HCT116 (cell line): Measurements from ENCODE around the gene BTN1A1. TPM values are rescaled to one million over a fixed set of nuclear protein-coding genes. Genes with fewer than 3 reads are reported as not detected.
"Not testable (repeated sequence)": the region's sequence is repeated elsewhere in the genome, so short reads cannot be mapped to it uniquely, and the experiment has no call there.

Source experiments
- ATAC-seq: fragments of 200-7000 bp; cut with Tn5 transposase; 2 replicates; pipeline ENCODE4 v1.9.1; 2020; ENCODE audit warnings: mild to moderate bottlenecking, moderate library complexity
- BruUV-seq: library from RNA; stranded (reverse); fragments of 400-500 nt; replicated peaks from 2 replicates; lab custom pipeline; 2021; lab: Mats Ljungman, UMichigan
- CTCF ChIA-PET: fragments of 300-600 bp; sonication (Branson Sonifier 250); formaldehyde crosslinking; loops from one replicate; lab custom pipeline; 2021; ENCODE audit warnings: antibody characterized with exemption; lab: Charles Lee
- POLR2A ChIA-PET: fragments of 300-600, 350-600 bp; sonication (Branson Sonifier 250); formaldehyde crosslinking; loops from one replicate; lab custom pipeline; 2021; ENCODE audit warnings: antibody characterized with exemption; lab: Charles Lee
- RAD21 ChIA-PET, 2 experiments: fragments of 300-600 bp; sonication (Branson Sonifier 250); formaldehyde crosslinking; loops; one replicate each; lab custom pipeline; 2023; ENCODE audit warnings: low total read pairs in 2 of 2; ENCODE audit not compliant: uncharacterized antibody in 2 of 2, unreplicated experiment in 2 of 2, low non-redundant PET in 1 of 2; lab: Charles Lee
- DNase-seq: peaks from one replicate; pipeline ENCODE4 v3.0.0-alpha.2; 2010; ENCODE audit warnings: low read depth, low spot score
- H2AFZ ChIP-seq: fragments of 200-600 bp; shearing (Covaris generic), sonication (generic); 2 replicates; pipeline ENCODE4 v1.6.1; 2017; ENCODE audit warnings: low read depth, mixed run types, mixed read lengths, antibody characterized with exemption, low read length; ENCODE audit not compliant: poor library complexity, severe bottlenecking
- H3K27ac ChIP-seq: 2 replicates; pipeline ENCODE4 v1.5.1; 2012; ENCODE audit warnings: low read depth, low read length
- H3K27me3 ChIP-seq: fragments of 200-600 bp; sonication (generic); 2 replicates; pipeline ENCODE4 v1.6.1; 2016; ENCODE audit warnings: mixed run types, low read length, mixed read lengths; ENCODE audit not compliant: insufficient read depth
- H3K36me3 ChIP-seq, 2 experiments: fragments of 200-500 bp in 1 of 2; fragments of 200-600 bp in 1 of 2; sonication (Bioruptor generic) in 1 of 2; sonication (generic) in 1 of 2; 2 replicates each; pipeline versions ENCODE4 v1.5.1 to v1.6.1; 2014 to 2016; ENCODE audit warnings: low read length in 2 of 2, inconsistent platforms in 1 of 2, mixed read lengths in 1 of 2, mixed run types in 1 of 2; ENCODE audit not compliant: insufficient read depth in 2 of 2, control insufficient read depth in 1 of 2
- H3K4me1 ChIP-seq, 2 experiments: fragments of 200-600 bp in 1 of 2; sonication (generic) in 1 of 2; 2 replicates each; pipeline versions ENCODE4 v1.5.1 to v1.6.1; 2012 to 2017; ENCODE audit warnings: low read length in 2 of 2, inconsistent platforms in 1 of 2, mild to moderate bottlenecking in 1 of 2, mixed read lengths in 1 of 2, mixed run types in 1 of 2, moderate library complexity in 1 of 2; ENCODE audit not compliant: insufficient read depth in 2 of 2, control insufficient read depth in 1 of 2
- H3K4me2 ChIP-seq: fragments of 200-600 bp; sonication (generic); 2 replicates; pipeline ENCODE4 v1.6.1; 2017; ENCODE audit warnings: mixed run types, low read length, mixed read lengths
- H3K4me3 ChIP-seq, 2 experiments: fragments of 200-600 bp in 1 of 2; sonication (generic) in 1 of 2; replicated peaks in 1 of 2; 2 replicates each; pipeline ENCODE4 v1.5.1; 2011 to 2016; ENCODE audit warnings: low read length in 2 of 2, control low read depth in 1 of 2, low read depth in 1 of 2, mild to moderate bottlenecking in 1 of 2, mixed read lengths in 1 of 2, mixed run types in 1 of 2
- H3K79me2 ChIP-seq: fragments of 200-600 bp; sonication (generic); 2 replicates; pipeline ENCODE4 v1.6.1; 2017; ENCODE audit warnings: mild to moderate bottlenecking, mixed run types, low read length, moderate library complexity, mixed read lengths; ENCODE audit not compliant: insufficient read depth
- H3K9ac ChIP-seq: fragments of 200-600 bp; sonication (generic); 2 replicates; pipeline ENCODE4 v1.6.1; 2016; ENCODE audit warnings: low read length, mixed read lengths
- H3K9me2 ChIP-seq: fragments of 200-600 bp; sonication (generic), shearing (Covaris generic); 2 replicates; pipeline ENCODE4 v1.6.1; 2017; ENCODE audit warnings: mixed run types, mild to moderate bottlenecking, moderate library complexity; ENCODE audit not compliant: insufficient read depth
- H3K9me3 ChIP-seq, 2 experiments: fragments of 200-500 bp in 1 of 2; fragments of 200-600 bp in 1 of 2; sonication (Bioruptor generic) in 1 of 2; sonication (generic) in 1 of 2; 2 replicates each; pipeline ENCODE4 v1.6.1; 2014 to 2017; ENCODE audit warnings: low read length in 2 of 2, mixed read lengths in 2 of 2, inconsistent platforms in 1 of 2, low read depth in 1 of 2, mild to moderate bottlenecking in 1 of 2, mixed run types in 1 of 2, moderate library complexity in 1 of 2; ENCODE audit not compliant: control insufficient read depth in 1 of 2, insufficient read depth in 1 of 2
- H4K20me1 ChIP-seq: fragments of 200-600 bp; sonication (generic), shearing (Covaris generic); 2 replicates; pipeline ENCODE4 v1.6.1; 2017; ENCODE audit warnings: mixed run types, mild to moderate bottlenecking, moderate library complexity; ENCODE audit not compliant: insufficient read depth
- CEBPB ChIP-seq: IDR thresholded peaks from 2 replicates; pipeline ENCODE4 v1.6.1; 2012; ENCODE audit warnings: low read depth
- ELF1 ChIP-seq: IDR thresholded peaks from 2 replicates; pipeline ENCODE4 v1.6.1; 2012; ENCODE audit warnings: low read depth, borderline replicate concordance
- SIN3A ChIP-seq: IDR thresholded peaks from 2 replicates; pipeline ENCODE4 v1.6.1; 2012; ENCODE audit warnings: low read depth
- SP1 ChIP-seq: IDR thresholded peaks from 2 replicates; pipeline ENCODE4 v1.6.1; 2012; ENCODE audit warnings: low read depth
- intact Hi-C: fragments of 100-400 bp; cut with micrococcal nuclease; formaldehyde crosslinking; loops from 2 replicates; pipeline ENCODE4 v1.10.0; 2022
- total RNA-seq: library from RNA; stranded (reverse); gene quantifications from one replicate; pipeline ENCODE4 v1.2.1, GENCODE V29; 2021; ENCODE audit not compliant: unreplicated experiment

BTN1A1 gene
- total RNA-seq, 1 experiment from 2014 or later: 0.32 TPM

- H4K20me1 ChIP-seq: no peaks in the 10 kb centered on the region
- ChIA-PET POLR2A (no interaction called here), CTCF (no interaction called here), RAD21 (no interaction called here)
- no peak overlapping the region for H2AFZ ChIP-seq
- intact Hi-C loops: no loop called here
- TF ChIP-seq ELF1: no peak
- TF ChIP-seq SP1: no peak
- no peak for TF ChIP-seq CEBPB
- TF ChIP-seq SIN3A: no peak
- H3K9me2 ChIP-seq: no peaks in the 10 kb centered on the region
- ATAC-seq (no peak), DNase-seq (no peak)
- no peak overlapping the region for H3K4me2 ChIP-seq
- peaks cover 42% of the 10 kb centered on the region for H3K79me2 ChIP-seq
- peaks cover 18 to 21% of the 10 kb centered on the region in 2 experiments; a peak in 2 of 4 replicates for H3K36me3 ChIP-seq
- H3K27ac ChIP-seq: no peak overlapping the region
- H3K4me1 ChIP-seq: peaks cover 2 to 18% of the 10 kb centered on the region in 2 experiments; a peak in 2 of 4 replicates
- no peak overlapping the region for H3K9ac ChIP-seq
- H3K9me3 ChIP-seq: no peaks in the 10 kb centered on the region
- no peaks in the 10 kb centered on the region for H3K27me3 ChIP-seq
- no peak overlapping the region for H3K4me3 ChIP-seq
- BruUV-seq: no TSS peak
These were observed 45.5 kb downstream of the BTN1A1 start for GRCh38 chr6:26545627-26546026.

DNA sequence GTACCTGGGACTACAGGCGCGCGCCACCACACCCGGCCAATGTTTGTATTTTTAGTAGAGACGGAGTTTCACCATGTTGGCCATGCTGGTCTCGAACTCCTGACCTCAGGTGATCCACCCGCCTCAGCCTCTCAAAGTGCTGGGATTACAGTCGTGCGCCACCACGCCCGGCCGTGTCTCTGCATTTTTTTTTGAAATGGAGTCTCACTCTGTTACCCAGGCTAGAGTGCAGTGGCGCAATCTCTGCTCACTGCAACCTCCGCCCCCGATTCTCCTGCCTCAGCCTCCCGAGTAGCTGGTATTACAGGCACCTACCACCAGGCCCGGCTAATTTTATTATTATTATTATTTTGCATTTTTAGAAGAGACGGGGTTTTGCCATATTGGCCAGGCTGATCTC, 47.3 kb downstream of the BTN1A1 start:
- H2AFZ ChIP-seq, RAD21 ChIA-PET, CTCF ChIA-PET, H4K20me1 ChIP-seq, BruUV-seq, ATAC-seq, intact Hi-C loops, H3K4me3 ChIP-seq, DNase-seq, H3K9me2 ChIP-seq, H3K9ac ChIP-seq, H3K27ac ChIP-seq, H3K9me3 ChIP-seq, H3K27me3 ChIP-seq, H3K4me2 ChIP-seq: not testable (repeated sequence)
- POLR2A ChIA-PET: interaction anchor here (1.2 kb wide), 1 partner anchor 14 kb away, joined by 3 read pairs; no protein-coding TSS in a partner anchor
- Histone ChIP-seq H3K79me2 (peaks cover 25% of the 10 kb centered on the region), H3K36me3 (peaks cover 18 to 21% of the 10 kb centered on the region in 2 experiments; a peak in 2 of 4 replicates), H3K4me1 (peaks cover 2 to 15% of the 10 kb centered on the region in 2 experiments; a peak in 2 of 4 replicates)
